ENCODE results near the gene PCDHGA1. TPM values are rescaled to one million over a fixed set of nuclear protein-coding genes. Genes with fewer than 3 reads are reported as not detected.

The PCDHGA1 gene
- total RNA-seq, 1 experiment from 2014 or later, result 0.64 TPM

DNA sequence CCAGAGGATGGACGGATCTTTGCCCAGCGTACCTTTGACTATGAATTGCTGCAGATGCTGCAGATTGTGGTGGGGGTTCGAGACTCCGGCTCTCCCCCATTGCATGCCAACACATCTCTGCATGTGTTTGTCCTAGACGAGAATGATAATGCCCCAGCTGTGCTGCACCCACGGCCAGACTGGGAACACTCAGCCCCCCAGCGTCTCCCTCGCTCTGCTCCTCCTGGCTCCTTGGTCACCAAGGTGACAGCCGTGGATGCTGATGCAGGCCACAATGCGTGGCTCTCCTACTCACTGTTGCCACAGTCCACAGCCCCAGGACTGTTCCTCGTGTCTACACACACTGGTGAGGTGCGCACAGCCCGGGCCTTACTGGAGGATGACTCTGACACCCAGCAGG lies 160.5 kb downstream of the PCDHGA1 start:
- no peaks in the 10 kb centered on the region for H3K36me3 ChIP-seq (ENCODE audit: control insufficient read depth, insufficient read depth, low read length)
- H3K27ac Mint-ChIP-seq (ENCODE audit: unreplicated experiment), result no peak overlapping the region
- peaks cover 6% of the 10 kb centered on the region for H3K27me3 Mint-ChIP-seq (ENCODE audit: insufficient read depth, unreplicated experiment)
- H3K36me3 Mint-ChIP-seq (ENCODE audit: insufficient read depth, unreplicated experiment), result peaks cover 3% of the 10 kb centered on the region
- no peak overlapping the region for H3K4me3 ChIP-seq (ENCODE audit: low read depth, low read length)
- no peaks in the 10 kb centered on the region for H3K27me3 ChIP-seq (replicated peaks; ENCODE audit: control insufficient read depth, insufficient read depth, low read length)
- no peaks in the 10 kb centered on the region for H3K9me3 ChIP-seq
- DNase-seq, result no peak
- no peaks in the 10 kb centered on the region for H3K9me3 Mint-ChIP-seq (ENCODE audit: unreplicated experiment)
- no peak overlapping the region for H3K4me3 Mint-ChIP-seq (ENCODE audit: unreplicated experiment)
- ChIA-PET CTCF (no interaction called here), POLR2A (no interaction called here)
- no TSS peak for BruUV-seq (replicated peaks)
- intact Hi-C loops (cut with micrococcal nuclease; ENCODE audit: unreplicated experiment), result no loop called here
- H3K4me1 Mint-ChIP-seq (ENCODE audit: low read depth, unreplicated experiment), result peaks cover 7% of the 10 kb centered on the region
- H3K4me1 ChIP-seq, result no peaks in the 10 kb centered on the region
- TF ChIP-seq, protein P1, sequence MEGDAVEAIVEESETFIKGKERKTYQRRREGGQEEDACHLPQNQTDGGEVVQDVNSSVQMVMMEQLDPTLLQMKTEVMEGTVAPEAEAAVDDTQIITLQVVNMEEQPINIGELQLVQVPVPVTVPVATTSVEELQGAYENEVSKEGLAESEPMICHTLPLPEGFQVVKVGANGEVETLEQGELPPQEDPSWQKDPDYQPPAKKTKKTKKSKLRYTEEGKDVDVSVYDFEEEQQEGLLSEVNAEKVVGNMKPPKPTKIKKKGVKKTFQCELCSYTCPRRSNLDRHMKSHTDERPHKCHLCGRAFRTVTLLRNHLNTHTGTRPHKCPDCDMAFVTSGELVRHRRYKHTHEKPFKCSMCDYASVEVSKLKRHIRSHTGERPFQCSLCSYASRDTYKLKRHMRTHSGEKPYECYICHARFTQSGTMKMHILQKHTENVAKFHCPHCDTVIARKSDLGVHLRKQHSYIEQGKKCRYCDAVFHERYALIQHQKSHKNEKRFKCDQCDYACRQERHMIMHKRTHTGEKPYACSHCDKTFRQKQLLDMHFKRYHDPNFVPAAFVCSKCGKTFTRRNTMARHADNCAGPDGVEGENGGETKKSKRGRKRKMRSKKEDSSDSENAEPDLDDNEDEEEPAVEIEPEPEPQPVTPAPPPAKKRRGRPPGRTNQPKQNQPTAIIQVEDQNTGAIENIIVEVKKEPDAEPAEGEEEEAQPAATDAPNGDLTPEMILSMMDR (IDR thresholded peaks at IDR 0.05; ENCODE audit: insufficient read depth in 1 of 2, low read depth in 1 of 2, low read length in 1 of 2, severe bottlenecking in 1 of 2, unreplicated experiment in 1 of 2), result no peak

DNA sequence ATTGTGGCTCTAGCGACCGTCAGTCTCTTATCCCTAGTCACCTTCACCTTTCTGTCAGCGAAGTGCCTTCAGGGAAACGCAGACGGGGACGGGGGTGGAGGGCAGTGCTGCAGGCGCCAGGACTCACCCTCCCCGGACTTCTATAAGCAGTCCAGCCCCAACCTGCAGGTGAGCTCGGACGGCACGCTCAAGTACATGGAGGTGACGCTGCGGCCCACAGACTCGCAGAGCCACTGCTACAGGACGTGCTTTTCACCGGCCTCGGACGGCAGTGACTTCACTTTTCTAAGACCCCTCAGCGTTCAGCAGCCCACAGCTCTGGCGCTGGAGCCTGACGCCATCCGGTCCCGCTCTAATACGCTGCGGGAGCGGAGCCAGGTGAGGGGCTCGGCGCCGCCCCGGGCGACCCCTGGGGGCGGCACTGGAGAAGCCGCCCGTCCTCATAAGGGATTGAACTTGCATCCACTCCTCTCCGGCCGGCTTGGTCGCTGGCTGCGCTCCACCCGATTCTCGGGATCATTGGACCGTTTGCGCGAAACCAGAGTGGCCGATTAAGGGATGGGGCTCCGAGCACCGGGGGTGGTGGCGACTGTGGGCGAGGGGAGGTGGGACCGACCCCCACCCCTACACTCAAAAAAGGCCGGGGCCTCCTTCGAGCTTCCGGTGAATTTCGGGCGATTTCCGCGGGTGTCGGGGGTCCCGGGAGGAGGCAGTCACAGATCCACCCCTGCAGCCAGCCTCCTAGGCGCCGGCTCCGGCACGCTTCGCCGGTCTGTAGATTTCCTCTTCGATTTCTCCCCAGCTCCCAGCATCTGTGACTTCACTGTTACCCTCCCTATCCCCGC lies 161.2 kb downstream of the PCDHGA1 start:
- H3K4me1 Mint-ChIP-seq (ENCODE audit: low read depth, unreplicated experiment), result peaks cover 7% of the 10 kb centered on the region
- no peak overlapping the region for H3K4me3 Mint-ChIP-seq (ENCODE audit: unreplicated experiment)
- Histone ChIP-seq H3K9me3 (no peaks in the 10 kb centered on the region), H3K36me3 (ENCODE audit: control insufficient read depth, insufficient read depth, low read length) (no peaks in the 10 kb centered on the region), H3K27me3 (replicated peaks; ENCODE audit: control insufficient read depth, insufficient read depth, low read length) (no peaks in the 10 kb centered on the region), H3K4me1 (no peaks in the 10 kb centered on the region), H3K4me3 (ENCODE audit: low read depth, low read length) (no peak overlapping the region)
- peaks cover 6% of the 10 kb centered on the region for H3K27me3 Mint-ChIP-seq (ENCODE audit: insufficient read depth, unreplicated experiment)
- intact Hi-C loops (cut with micrococcal nuclease; ENCODE audit: unreplicated experiment), result no loop called here
- H3K27ac Mint-ChIP-seq (ENCODE audit: unreplicated experiment), result no peak overlapping the region
- ChIA-PET CTCF (no interaction called here), POLR2A (no interaction called here)
- H3K9me3 Mint-ChIP-seq (ENCODE audit: unreplicated experiment), result no peaks in the 10 kb centered on the region
- TF ChIP-seq, protein P1 (IDR thresholded peaks at IDR 0.05; ENCODE audit: insufficient read depth in 1 of 2, low read depth in 1 of 2, low read length in 1 of 2, severe bottlenecking in 1 of 2, unreplicated experiment in 1 of 2), result no peak
- no TSS peak for BruUV-seq (replicated peaks)
- H3K36me3 Mint-ChIP-seq (ENCODE audit: insufficient read depth, unreplicated experiment), result peaks cover 6% of the 10 kb centered on the region
- DNase-seq, result no peak

DNA sequence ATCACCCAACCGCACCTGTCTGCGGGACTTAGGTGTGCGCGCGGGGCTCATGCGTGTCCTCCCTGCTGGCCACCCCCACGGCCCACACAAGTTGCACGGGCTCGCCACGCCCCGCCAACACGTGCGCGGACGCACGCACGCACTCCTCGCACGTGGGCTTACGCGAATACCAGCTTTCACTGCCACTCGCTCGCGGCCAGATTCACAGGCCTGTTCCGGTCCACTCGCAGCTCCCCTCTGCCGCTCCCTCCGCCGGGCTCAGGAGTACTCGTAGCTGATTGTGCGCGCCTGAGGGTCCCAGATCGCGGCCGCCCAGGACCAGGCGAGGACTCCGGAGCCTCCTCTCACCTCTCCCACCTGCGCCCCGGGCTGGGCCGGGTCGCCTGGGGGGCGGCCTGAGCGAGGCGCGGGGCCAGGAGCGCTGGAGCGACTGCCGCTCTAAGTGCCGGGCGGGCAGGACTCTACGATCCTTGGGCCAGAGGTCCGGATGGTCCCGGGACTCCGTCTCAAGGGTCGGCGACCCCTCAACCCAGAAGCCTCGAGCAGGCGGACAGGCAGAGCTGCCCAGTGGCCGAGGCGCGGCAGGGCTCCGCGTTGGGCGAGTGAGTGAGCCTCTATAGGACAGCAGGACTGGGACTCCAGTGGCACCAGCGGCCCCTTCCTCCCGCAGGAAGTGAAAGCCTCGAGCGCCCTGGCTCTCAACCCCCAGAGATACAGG lies 162.0 kb downstream of the PCDHGA1 start:
- no peaks in the 10 kb centered on the region for H3K4me1 ChIP-seq
- Mint-ChIP-seq H3K4me3 (ENCODE audit: unreplicated experiment) (no peak overlapping the region), H3K27ac (ENCODE audit: unreplicated experiment) (no peak overlapping the region), H3K27me3 (ENCODE audit: insufficient read depth, unreplicated experiment) (peaks cover 6% of the 10 kb centered on the region), H3K36me3 (ENCODE audit: insufficient read depth, unreplicated experiment) (peaks cover 6% of the 10 kb centered on the region), H3K4me1 (ENCODE audit: low read depth, unreplicated experiment) (peaks cover 7% of the 10 kb centered on the region), H3K9me3 (ENCODE audit: unreplicated experiment) (no peaks in the 10 kb centered on the region)
- H3K4me3 ChIP-seq (ENCODE audit: low read depth, low read length), result no peak overlapping the region
- intact Hi-C loops (cut with micrococcal nuclease; ENCODE audit: unreplicated experiment), result no loop called here
- no peaks in the 10 kb centered on the region for H3K9me3 ChIP-seq
- H3K36me3 ChIP-seq (ENCODE audit: control insufficient read depth, insufficient read depth, low read length), result no peaks in the 10 kb centered on the region
- H3K27me3 ChIP-seq (replicated peaks; ENCODE audit: control insufficient read depth, insufficient read depth, low read length), result no peaks in the 10 kb centered on the region
- no peak for DNase-seq
- ChIA-PET POLR2A (no interaction called here), CTCF (no interaction called here)
- BruUV-seq (replicated peaks), result no TSS peak
- TF ChIP-seq, protein P1 (IDR thresholded peaks at IDR 0.05; ENCODE audit: insufficient read depth in 1 of 2, low read depth in 1 of 2, low read length in 1 of 2, severe bottlenecking in 1 of 2, unreplicated experiment in 1 of 2), result no peak
